ENCODE data around the gene FREY1. TPM values are rescaled to one million over a fixed set of nuclear protein-coding genes. Genes with fewer than 3 reads are reported as not detected.

Gene FREY1
- total and polyA plus RNA-seq, 2 donors (not counting 3 experiments of a cell fraction or from before 2014, with no cell fraction given) = 0.84 to 1.1 TPM

- H3K79me2 ChIP-seq (ENCODE audit: control insufficient read depth, insufficient read depth, low read length) = no peaks in the 10 kb centered on the region
- FAIRE-seq (no peak), DNase-seq (ENCODE audit: low read depth, low spot score) (no peak)
- H3K4me3 ChIP-seq (replicated peaks in 1 of 3; ENCODE audit: insufficient read depth in 1 of 3, low read depth in 1 of 3, low read length in 3 of 3) = no peak overlapping the region
- H3K27ac ChIP-seq (ENCODE audit: insufficient read depth, low read depth, low read length) = no peak overlapping the region
- H3K9me3 ChIP-seq (replicated peaks; ENCODE audit: control insufficient read depth, insufficient read depth, low read length) = no peaks in the 10 kb centered on the region
- no peaks in the 10 kb centered on the region for H4K20me1 ChIP-seq (replicated peaks; ENCODE audit: control insufficient read depth, extremely low read depth, insufficient read depth, low read length)
- H3K36me3 ChIP-seq (ENCODE audit: control insufficient read depth in 2 of 2, extremely low read depth in 1 of 2, insufficient read depth in 2 of 2, low read length in 2 of 2) = no peaks in the 10 kb centered on the region
- CTCF ChIA-PET = interaction anchor here (0.6 kb wide), 1 partner anchor 536 kb away, joined by 3 read pairs; no protein-coding TSS in a partner anchor
- no peak overlapping the region for H2AFZ ChIP-seq (ENCODE audit: low read depth, low read length)
- TF ChIP-seq GATA2 (IDR thresholded peaks at IDR 0.05; ENCODE audit: insufficient read depth, insufficient read length, low read depth, low read length) = no peak
- no peak for TF ChIP-seq MAX (IDR thresholded peaks at IDR 0.05; ENCODE audit: insufficient read depth, insufficient read length)
- TF ChIP-seq FOS (IDR thresholded peaks at IDR 0.05; ENCODE audit: borderline replicate concordance, insufficient read depth, low read length) = no peak
- TF ChIP-seq JUN (IDR thresholded peaks at IDR 0.05; ENCODE audit: borderline replicate concordance, insufficient read depth, insufficient read length, low read depth) = no peak
- TF ChIP-seq EZH2 (IDR thresholded peaks at IDR 0.05; ENCODE audit: borderline replicate concordance, low read depth, low read length, severe bottlenecking) = no peak
- no peak for TF ChIP-seq POLR2A (IDR thresholded peaks at IDR 0.05; ENCODE audit: low read depth, low read length)
- no peak for TF ChIP-seq MYC (IDR thresholded peaks at IDR 0.05; ENCODE audit: low read depth, low read length)
- no peak for TF ChIP-seq CTCF (IDR thresholded peaks at IDR 0.05; ENCODE audit: extremely low read depth in 1 of 2, insufficient read depth in 1 of 2, low read depth in 1 of 2, low read length in 2 of 2)
- no peak for TF ChIP-seq POLR2AphosphoS5 (IDR thresholded peaks at IDR 0.05; ENCODE audit: insufficient read depth, low read depth, low read length)
- H3K4me2 ChIP-seq (ENCODE audit: insufficient read depth, low read length) = no peak overlapping the region
- intact Hi-C loops (cut with micrococcal nuclease) (no loop called here), dilution Hi-C loops (cut with MboI; ENCODE audit: extremely low pct_ligation_motif_present, low sequenced_read_pairs) (no loop called here)
- no TSS peak for BruUV-seq (replicated peaks)
- no peaks in the 10 kb centered on the region for H3K9me1 ChIP-seq (replicated peaks; ENCODE audit: control insufficient read depth, extremely low read depth, insufficient read depth, low read length)
- POLR2A ChIA-PET = no interaction called here
- H3K27me3 ChIP-seq (ENCODE audit: control insufficient read depth in 2 of 2, insufficient read depth in 2 of 2, low read length in 2 of 2) = peaks cover 4 to 5% of the 10 kb centered on the region in 2 experiments
- H3K9ac ChIP-seq (replicated peaks; ENCODE audit: extremely low read depth, insufficient read depth, low read length) = no peak overlapping the region
- no peaks in the 10 kb centered on the region for H3K4me1 ChIP-seq (ENCODE audit: control insufficient read depth, extremely low read depth, insufficient read depth, low read length)
These were observed 17.5 kb downstream of the FREY1 start for GRCh38 chr11:45889555-45889954.
